Spleen (tissue), 7 donors: ENCODE measurements around the gene KIAA1191.

Source experiments
- POLR2A ChIP-seq, 3 donors: fragments of 450-650 bp; IDR thresholded peaks; one replicate each; pipeline ENCODE4 v1.5.1; 2017; ENCODE audit warnings: antibody characterized with exemption in 3 of 3, mild to moderate bottlenecking in 1 of 3
- POLR2AphosphoS5 ChIP-seq, 3 donors: sonication (generic); formaldehyde crosslinking; IDR thresholded peaks; one replicate each; pipeline ENCODE4 v1.5.1; 2017; ENCODE audit warnings: antibody characterized with exemption in 3 of 3
- TF ChIP-seq, protein P1 (sequence below), 11 experiments: fragments of 200-600 bp in 7 of 11; fragments of 450-650 bp in 4 of 11; sonication (generic) in 4 of 11; IDR thresholded peaks in 8 of 11; conservative IDR thresholded peaks in 3 of 11; 1 replicate in 7 of 11; 2 replicates in 4 of 11; pipeline versions ENCODE4 v1.4.0 to v1.8.0; 2016 to 2021; ENCODE audit warnings: antibody characterized with exemption in 11 of 11, inconsistent platforms in 4 of 11, mild to moderate bottlenecking in 1 of 11
- donor health status: DM: no; HTN: no; CAD: no; lungs with moderate emphysema.
- donor health status: DM: no; HTN: no; CAD: no.
- donor health status: DM: no; HTN: no; CAD: no.

DNA sequence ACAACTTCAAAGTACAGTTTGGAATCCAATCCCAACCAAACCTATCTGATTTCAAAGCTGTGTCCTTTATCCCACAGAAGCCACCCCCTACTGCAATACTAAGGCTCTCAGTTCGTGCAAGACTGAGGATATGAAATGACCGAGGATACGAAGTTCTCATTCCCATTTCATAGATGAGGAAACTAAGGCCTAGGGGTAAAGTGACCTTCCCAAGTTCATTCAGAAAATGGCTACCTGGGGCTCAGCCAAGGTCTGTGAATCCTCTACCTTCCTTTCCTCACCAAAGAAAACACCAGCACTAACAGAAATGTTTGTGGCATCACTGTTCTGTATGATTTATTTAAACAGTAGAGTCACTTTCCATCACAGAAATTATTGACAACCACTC lies 5.4 kb downstream of the KIAA1191 start:
- TF ChIP-seq POLR2A (IDR thresholded peaks at IDR 0.05) (no peak), POLR2AphosphoS5 (IDR thresholded peaks at IDR 0.05) (no peak)
- TF ChIP-seq, protein P1, sequence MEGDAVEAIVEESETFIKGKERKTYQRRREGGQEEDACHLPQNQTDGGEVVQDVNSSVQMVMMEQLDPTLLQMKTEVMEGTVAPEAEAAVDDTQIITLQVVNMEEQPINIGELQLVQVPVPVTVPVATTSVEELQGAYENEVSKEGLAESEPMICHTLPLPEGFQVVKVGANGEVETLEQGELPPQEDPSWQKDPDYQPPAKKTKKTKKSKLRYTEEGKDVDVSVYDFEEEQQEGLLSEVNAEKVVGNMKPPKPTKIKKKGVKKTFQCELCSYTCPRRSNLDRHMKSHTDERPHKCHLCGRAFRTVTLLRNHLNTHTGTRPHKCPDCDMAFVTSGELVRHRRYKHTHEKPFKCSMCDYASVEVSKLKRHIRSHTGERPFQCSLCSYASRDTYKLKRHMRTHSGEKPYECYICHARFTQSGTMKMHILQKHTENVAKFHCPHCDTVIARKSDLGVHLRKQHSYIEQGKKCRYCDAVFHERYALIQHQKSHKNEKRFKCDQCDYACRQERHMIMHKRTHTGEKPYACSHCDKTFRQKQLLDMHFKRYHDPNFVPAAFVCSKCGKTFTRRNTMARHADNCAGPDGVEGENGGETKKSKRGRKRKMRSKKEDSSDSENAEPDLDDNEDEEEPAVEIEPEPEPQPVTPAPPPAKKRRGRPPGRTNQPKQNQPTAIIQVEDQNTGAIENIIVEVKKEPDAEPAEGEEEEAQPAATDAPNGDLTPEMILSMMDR (IDR thresholded peaks at IDR 0.05 in 8 of 11, conservative IDR thresholded peaks at IDR 0.05 in 3 of 11): no peak
